Fibroblast of villous mesenchyme (primary cell): ENCODE measurements around the gene SLX9. TPM values are rescaled to one million over a fixed set of nuclear protein-coding genes. Genes with fewer than 3 reads are reported as not detected.

ENCODE experiments used
- DNase-seq: peaks from one replicate; pipeline ENCODE4 v3.0.0-alpha.2; 2010; ENCODE audit warnings: low read depth
- H3K4me3 ChIP-seq: 2 replicates; pipeline ENCODE4 v1.5.1; 2011; ENCODE audit warnings: low read depth, mild to moderate bottlenecking, low read length
- CTCF ChIP-seq: IDR thresholded peaks from 2 replicates; pipeline ENCODE4 v1.5.1; 2012; ENCODE audit warnings: low read depth, mild to moderate bottlenecking, low read length; ENCODE audit not compliant: insufficient read depth
- total RNA-seq: library from RNA; depleted of rRNA; stranded (reverse); fragments of >200 nt; gene quantifications from 2 replicates; pipeline ENCODE4 v1.2.3, GENCODE V29; 2012

Gene SLX9
- total RNA-seq, 1 donor, result 12.1 TPM

DNA sequence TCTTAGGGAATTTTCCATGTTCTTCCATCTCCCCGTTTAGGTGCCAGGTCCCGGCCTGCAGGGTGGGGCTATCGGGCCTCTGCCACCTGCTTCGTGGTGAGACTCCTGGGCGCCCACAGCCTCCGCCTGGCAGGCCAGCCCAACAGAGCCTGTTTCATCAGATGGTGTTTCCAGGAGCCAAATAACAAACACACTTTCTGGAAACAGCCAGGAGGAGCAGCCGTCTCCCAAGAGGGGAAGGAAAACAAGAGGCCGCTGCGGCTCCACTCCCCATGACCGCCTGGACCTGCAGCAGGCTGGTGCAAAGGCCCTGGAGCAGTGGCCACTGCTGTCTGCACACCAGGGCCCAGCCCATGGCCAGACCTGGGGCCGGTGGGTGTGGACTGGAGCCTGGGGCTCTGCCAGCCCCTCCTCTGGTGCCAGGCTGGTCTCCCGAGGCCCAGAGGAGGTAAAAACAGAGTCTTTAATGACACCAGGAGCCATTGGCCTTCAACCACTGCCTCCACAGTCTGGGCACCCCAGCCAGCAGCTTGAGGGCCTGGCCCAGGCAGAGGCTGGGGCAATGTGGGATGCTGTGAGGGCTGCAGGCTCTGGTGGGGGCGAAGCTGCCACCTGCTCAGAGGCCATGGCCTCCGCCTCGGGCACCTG is 55.0 kb downstream of the SLX9 start:
- no peak for DNase-seq
- no peak for TF ChIP-seq CTCF
- no peak overlapping the region for H3K4me3 ChIP-seq

DNA sequence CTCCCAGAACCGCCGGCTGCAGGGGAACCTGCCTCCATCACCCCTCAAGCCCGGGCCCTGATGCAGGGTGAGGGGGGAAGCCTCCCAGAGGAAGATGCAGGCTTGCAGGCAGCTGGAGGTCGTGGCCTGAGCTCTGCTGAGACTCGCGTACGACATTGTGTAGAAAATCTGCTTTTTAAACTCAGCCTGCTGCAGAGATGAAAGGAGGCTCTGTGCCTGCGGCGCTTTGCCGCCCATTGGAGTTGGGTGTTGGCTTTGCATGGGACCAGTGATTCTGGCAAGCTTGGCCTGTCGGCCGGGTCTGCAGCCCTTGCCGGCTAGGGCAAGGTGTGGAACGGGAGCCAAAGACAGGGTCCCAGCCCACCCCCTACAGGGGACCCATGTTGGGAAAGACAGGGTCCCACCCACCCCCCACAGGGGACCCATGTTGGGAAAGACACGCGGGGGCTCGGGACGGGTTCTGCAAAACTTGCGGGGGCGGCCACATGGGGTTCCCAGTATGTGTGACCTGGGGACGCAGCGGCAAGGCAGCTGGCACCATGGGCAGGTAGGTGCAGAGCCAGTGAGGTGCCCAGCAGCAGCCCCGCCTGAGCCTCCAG is 55.6 kb downstream of the SLX9 start:
- DNase-seq, result no peak
- no peak for TF ChIP-seq CTCF
- H3K4me3 ChIP-seq, result no peak overlapping the region

DNA sequence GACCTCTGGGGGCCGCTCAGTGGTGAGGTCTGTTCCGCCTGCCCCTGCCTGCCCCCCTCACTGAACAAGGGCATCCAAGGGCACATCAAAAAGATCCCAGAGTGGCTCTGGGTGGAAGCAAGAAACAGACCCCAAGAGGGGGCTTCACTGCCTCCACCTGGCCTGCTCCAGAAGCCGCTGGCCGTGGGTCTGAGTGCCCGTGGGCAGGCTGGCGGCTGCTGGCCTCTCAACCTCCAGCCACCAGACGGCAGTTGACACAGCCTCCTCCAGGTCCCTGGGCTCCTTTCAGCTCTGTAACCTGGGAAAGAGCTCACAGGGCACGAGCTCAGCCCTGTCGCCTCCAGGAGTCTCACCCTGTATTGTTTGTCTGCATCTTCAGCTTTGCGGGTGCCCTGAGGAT is 56.3 kb downstream of the SLX9 start:
- no peak overlapping the region for H3K4me3 ChIP-seq
- TF ChIP-seq CTCF, result no peak
- DNase-seq, result no peak

DNA sequence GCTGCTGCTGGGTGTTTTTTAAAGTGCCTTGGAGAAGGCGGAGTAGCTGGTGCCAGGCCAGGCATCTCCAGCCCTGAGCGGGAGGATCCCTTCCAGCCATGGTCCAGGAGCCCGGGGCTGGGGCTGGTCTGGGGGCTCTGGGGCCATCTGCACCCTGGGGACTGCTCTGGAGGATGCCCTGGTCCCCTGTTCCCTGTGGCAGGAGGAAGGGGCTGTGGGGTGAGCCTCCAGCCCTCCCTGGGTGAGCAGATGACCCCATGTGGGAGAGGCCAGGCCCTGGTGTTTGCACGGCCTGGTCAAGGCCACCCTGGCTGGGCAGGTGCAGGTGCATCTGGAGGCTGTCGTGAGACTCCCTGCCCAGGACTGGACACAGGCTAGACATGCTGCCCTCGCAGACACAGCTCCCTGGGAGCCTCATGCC is 56.7 kb downstream of the SLX9 start:
- no peak for TF ChIP-seq CTCF
- no peak overlapping the region for H3K4me3 ChIP-seq
- no peak for DNase-seq

DNA sequence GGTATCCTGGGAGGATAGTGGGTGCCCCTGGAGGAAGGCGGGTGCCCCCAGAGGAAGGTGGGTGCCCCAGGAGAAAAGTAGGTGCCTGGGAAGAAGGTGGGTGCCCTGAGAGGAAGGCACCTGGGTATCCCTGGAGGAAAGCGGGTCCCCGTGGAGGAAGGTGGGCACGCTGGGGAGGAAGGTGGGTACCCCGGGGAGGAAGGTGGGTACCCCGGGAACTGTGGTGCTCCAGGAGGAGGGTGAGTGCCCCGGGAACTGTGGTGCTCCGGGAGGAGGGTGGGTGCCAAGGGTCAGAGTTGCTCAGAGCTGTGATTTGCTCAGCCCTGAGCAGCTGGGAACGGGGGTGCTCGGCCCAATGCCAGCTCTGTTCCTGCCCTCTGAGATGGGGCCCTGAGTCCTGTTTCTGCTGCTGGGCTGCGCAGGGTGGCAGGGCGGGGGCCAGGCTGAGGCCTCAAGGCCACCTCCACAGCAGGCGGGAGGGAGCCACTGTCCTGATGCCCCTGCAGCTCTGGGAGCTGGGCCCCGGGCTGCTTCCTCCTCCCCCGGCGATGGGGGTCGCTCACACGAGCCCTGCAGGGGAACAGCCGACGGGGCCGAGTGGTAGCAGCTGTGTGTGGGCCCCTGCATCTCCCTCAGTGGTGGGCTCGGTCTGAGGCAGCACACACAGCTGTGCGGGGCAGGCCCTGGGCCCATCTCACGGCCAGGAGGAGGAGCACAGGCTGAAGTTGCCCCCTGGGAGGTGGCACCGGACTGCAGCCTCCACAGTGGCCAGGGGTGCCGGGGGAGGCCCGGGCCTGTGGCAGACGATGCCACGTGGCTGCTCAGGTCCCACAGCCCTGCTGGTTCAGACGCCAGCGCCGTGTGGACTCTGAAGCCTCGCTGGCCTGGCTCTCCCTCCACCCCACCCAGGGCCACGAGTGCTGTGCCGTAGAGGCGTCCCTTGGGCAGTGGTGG is 57.4 kb downstream of the SLX9 start:
- H3K4me3 ChIP-seq, result no peak overlapping the region
- no peak for DNase-seq
- TF ChIP-seq CTCF, result no peak

- no peak overlapping the region for H3K4me3 ChIP-seq
- DNase-seq, result no peak
- no peak for TF ChIP-seq CTCF
Observed at GRCh38 chr21:44998086-44998620, 58.3 kb downstream of the SLX9 start.
